ENCODE data around the gene TRIP6. TPM values are rescaled to one million over a fixed set of nuclear protein-coding genes. Genes with fewer than 3 reads are reported as not detected.
"Not testable (repeated sequence)": the region's sequence is repeated elsewhere in the genome, so short reads cannot be mapped to it uniquely, and the experiment has no call there.

Gene TRIP6
- total RNA-seq, 1 donor from 2014 or later = 52.1 TPM

GRCh38 chr7:100901921-100902332 lies 34.7 kb downstream of the TRIP6 start:
- Histone ChIP-seq H3K9me3 (no peaks in the 10 kb centered on the region), H3K36me3 (no peaks in the 10 kb centered on the region), H3K27ac (no peak overlapping the region), H3K4me1 (no peaks in the 10 kb centered on the region), H3K27me3 (no peaks in the 10 kb centered on the region), H3K4me3 (no peak overlapping the region)
- intact Hi-C loops (cut with DNase I) = no loop called here
- TF ChIP-seq CTCF (IDR thresholded peaks at IDR 0.05) = no peak
- TF ChIP-seq POLR2A (IDR thresholded peaks at IDR 0.05) = no peak
- no peak for TF ChIP-seq POLR2AphosphoS5 (IDR thresholded peaks at IDR 0.05; ENCODE audit: insufficient read depth in 1 of 2, low read depth in 1 of 2)
- no peak for DNase-seq (ENCODE audit: extremely low spot score in 2 of 2)

- Histone ChIP-seq H3K4me3 (no peak overlapping the region), H3K27me3 (no peaks in the 10 kb centered on the region), H3K4me1 (no peaks in the 10 kb centered on the region), H3K36me3 (no peaks in the 10 kb centered on the region), H3K9me3 (no peaks in the 10 kb centered on the region), H3K27ac (no peak overlapping the region)
- TF ChIP-seq POLR2AphosphoS5 (IDR thresholded peaks at IDR 0.05; ENCODE audit: insufficient read depth in 1 of 2, low read depth in 1 of 2) = no peak
- TF ChIP-seq POLR2A (IDR thresholded peaks at IDR 0.05) = no peak
- no peak for TF ChIP-seq CTCF (IDR thresholded peaks at IDR 0.05)
- DNase-seq (ENCODE audit: extremely low spot score in 2 of 2) = no peak
- intact Hi-C loops (cut with DNase I) = no loop called here
Measured at GRCh38 chr7:100902638-100903037, 35.5 kb downstream of the TRIP6 start.

GRCh38 chr7:100908512-100908911 lies 41.3 kb downstream of the TRIP6 start:
- TF ChIP-seq POLR2A (IDR thresholded peaks at IDR 0.05) = no peak
- TF ChIP-seq POLR2AphosphoS5 (IDR thresholded peaks at IDR 0.05; ENCODE audit: insufficient read depth in 1 of 2, low read depth in 1 of 2) = no peak
- no peak for TF ChIP-seq CTCF (IDR thresholded peaks at IDR 0.05)
- Histone ChIP-seq H3K9me3 (no peaks in the 10 kb centered on the region), H3K27ac (no peak overlapping the region), H3K4me1 (no peaks in the 10 kb centered on the region), H3K4me3 (no peak overlapping the region), H3K36me3 (no peaks in the 10 kb centered on the region), H3K27me3 (no peaks in the 10 kb centered on the region)
- intact Hi-C loops (cut with DNase I) = no loop called here
- DNase-seq (ENCODE audit: extremely low spot score in 2 of 2) = no peak

- H3K36me3 ChIP-seq; DNase-seq (ENCODE audit: extremely low spot score in 2 of 2); H3K4me1 ChIP-seq; intact Hi-C loops (cut with DNase I); H3K27ac ChIP-seq; H3K9me3 ChIP-seq; H3K4me3 ChIP-seq; H3K27me3 ChIP-seq: not testable (repeated sequence)
Measured at GRCh38 chr7:100910443-100910842, 43.3 kb downstream of the TRIP6 start.

GRCh38 chr7:100911484-100911883 lies 44.3 kb downstream of the TRIP6 start:
- no peaks in the 10 kb centered on the region for H3K27me3 ChIP-seq
- no peak for DNase-seq (ENCODE audit: extremely low spot score in 2 of 2)
- TF ChIP-seq POLR2AphosphoS5 (IDR thresholded peaks at IDR 0.05; ENCODE audit: insufficient read depth in 1 of 2, low read depth in 1 of 2) (no peak), POLR2A (IDR thresholded peaks at IDR 0.05) (no peak), CTCF (IDR thresholded peaks at IDR 0.05) (no peak)
- H3K27ac ChIP-seq = no peak overlapping the region
- peaks cover 3% of the 10 kb centered on the region for H3K4me1 ChIP-seq
- intact Hi-C loops (cut with DNase I) = no loop called here
- H3K9me3 ChIP-seq = no peaks in the 10 kb centered on the region
- H3K36me3 ChIP-seq = no peaks in the 10 kb centered on the region
- no peak overlapping the region for H3K4me3 ChIP-seq

Data from vagina (tissue), 2 donors.